ENCODE data around the gene NR2F1.
"Not testable (repeated sequence)": the region's sequence is repeated elsewhere in the genome, so short reads cannot be mapped to it uniquely, and the experiment has no call there.

NR2F1 gene

GRCh38 chr5:93582677-93583438 is at the start of gene NR2F1:
Gene NR2F1 (plus strand): TSS chr5:93583222. CDS start chr5:93585024, 1,802 bp downstream.
- no peak for DNase-seq

- DNase-seq: no peak
These were observed 37.1 kb upstream of the NR2F1 start for GRCh38 chr5:93545872-93546271.

GRCh38 chr5:93549594-93549993 is 33.4 kb upstream of the NR2F1 start:
- not testable (repeated sequence) for DNase-seq

- DNase-seq: no peak
These were observed 25.9 kb upstream of the NR2F1 start for GRCh38 chr5:93557021-93557604.

- DNase-seq: no peak
These were observed 16.9 kb upstream of the NR2F1 start for GRCh38 chr5:93566091-93566490.

GRCh38 chr5:93567424-93567823 is 15.6 kb upstream of the NR2F1 start:
- DNase-seq: no peak

- no peak for DNase-seq
These were observed 13.5 kb upstream of the NR2F1 start for GRCh38 chr5:93569300-93570160.

GRCh38 chr5:93570294-93571113 is 12.5 kb upstream of the NR2F1 start:
- DNase-seq: no peak

GRCh38 chr5:93571114-93571949 is 11.7 kb upstream of the NR2F1 start:
- no peak for DNase-seq

GRCh38 chr5:93572101-93572607 is 10.9 kb upstream of the NR2F1 start:
- no peak for DNase-seq

GRCh38 chr5:93572608-93573353 is 10.2 kb upstream of the NR2F1 start:
- DNase-seq: no peak

- DNase-seq: no peak
These were observed 9.4 kb upstream of the NR2F1 start for GRCh38 chr5:93573354-93574351.

- no peak for DNase-seq
These were observed 8.3 kb upstream of the NR2F1 start for GRCh38 chr5:93574491-93575305.

GRCh38 chr5:93575461-93576414 is 7.3 kb upstream of the NR2F1 start:
- DNase-seq: no peak

GRCh38 chr5:93576994-93577853 is 5.8 kb upstream of the NR2F1 start:
- DNase-seq: no peak
